ENCODE data around the gene MYRFL. TPM values are rescaled to one million over a fixed set of nuclear protein-coding genes. Genes with fewer than 3 reads are reported as not detected.

The MYRFL gene
- polyA plus RNA-seq, 1 of the 3 experiments (the other 2 are of a cell fraction): not detected

DNA sequence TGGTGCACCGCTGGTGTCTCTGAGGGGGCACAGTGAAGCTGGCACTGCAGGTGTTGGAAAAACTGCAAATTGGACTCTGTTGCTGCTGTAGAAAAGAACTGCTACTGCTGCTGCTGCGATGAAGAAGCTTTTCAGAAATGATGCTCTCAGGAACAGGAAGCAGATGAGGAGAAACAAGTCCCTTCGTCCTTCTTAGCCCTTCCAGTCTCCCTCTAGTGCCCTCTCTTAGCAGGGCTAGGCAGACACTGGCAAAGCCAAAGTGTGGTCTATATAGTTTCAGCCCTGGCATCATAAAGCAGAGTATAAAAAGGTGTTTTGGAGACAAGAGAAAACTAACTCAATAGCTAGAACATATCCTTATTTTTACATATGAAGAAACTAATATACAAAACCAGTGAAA lies 174.5 kb downstream of the MYRFL start:
- H2AFZ ChIP-seq (ENCODE audit: low read depth): no peak overlapping the region
- WGBS (ENCODE audit: low lambda C conversion rate): 55% methylated on average over 3 of the region's 3 CpGs
- no peaks in the 10 kb centered on the region for H3K9me3 ChIP-seq
- DNase-seq: no peak
- no peaks in the 10 kb centered on the region for H3K27me3 ChIP-seq (ENCODE audit: insufficient read depth)
- H4K20me1 ChIP-seq (ENCODE audit: insufficient read depth): no peaks in the 10 kb centered on the region
- ChIA-PET CTCF (no interaction called here), POLR2A (no interaction called here)
- no peak overlapping the region for H3K27ac ChIP-seq (ENCODE audit: low read depth in 2 of 2, low read length in 1 of 2)
- no peaks in the 10 kb centered on the region for H3K79me2 ChIP-seq (ENCODE audit: insufficient read depth)
- H3K9me2 ChIP-seq: no peaks in the 10 kb centered on the region
- no peak for TF ChIP-seq SMC3 (IDR thresholded peaks at IDR 0.05; ENCODE audit: low read depth, low read length)
- TF ChIP-seq EZH2phosphoT487 (IDR thresholded peaks at IDR 0.05; ENCODE audit: borderline replicate concordance, low read depth): no peak
- TF ChIP-seq NRF1 (IDR thresholded peaks at IDR 0.05; ENCODE audit: low read depth, low read length): no peak
- TF ChIP-seq, protein P1, sequence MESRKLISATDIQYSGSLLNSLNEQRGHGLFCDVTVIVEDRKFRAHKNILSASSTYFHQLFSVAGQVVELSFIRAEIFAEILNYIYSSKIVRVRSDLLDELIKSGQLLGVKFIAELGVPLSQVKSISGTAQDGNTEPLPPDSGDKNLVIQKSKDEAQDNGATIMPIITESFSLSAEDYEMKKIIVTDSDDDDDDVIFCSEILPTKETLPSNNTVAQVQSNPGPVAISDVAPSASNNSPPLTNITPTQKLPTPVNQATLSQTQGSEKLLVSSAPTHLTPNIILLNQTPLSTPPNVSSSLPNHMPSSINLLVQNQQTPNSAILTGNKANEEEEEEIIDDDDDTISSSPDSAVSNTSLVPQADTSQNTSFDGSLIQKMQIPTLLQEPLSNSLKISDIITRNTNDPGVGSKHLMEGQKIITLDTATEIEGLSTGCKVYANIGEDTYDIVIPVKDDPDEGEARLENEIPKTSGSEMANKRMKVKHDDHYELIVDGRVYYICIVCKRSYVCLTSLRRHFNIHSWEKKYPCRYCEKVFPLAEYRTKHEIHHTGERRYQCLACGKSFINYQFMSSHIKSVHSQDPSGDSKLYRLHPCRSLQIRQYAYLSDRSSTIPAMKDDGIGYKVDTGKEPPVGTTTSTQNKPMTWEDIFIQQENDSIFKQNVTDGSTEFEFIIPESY (IDR thresholded peaks at IDR 0.05; ENCODE audit: borderline replicate concordance, low read depth): no peak
- no peak for TF ChIP-seq CHD2 (IDR thresholded peaks at IDR 0.05; ENCODE audit: low read length, partially characterized antibody)
- TF ChIP-seq RCOR1 (IDR thresholded peaks at IDR 0.05; ENCODE audit: low read length): no peak
- no peak for TF ChIP-seq TAF1 (IDR thresholded peaks at IDR 0.05; ENCODE audit: borderline replicate concordance, low read depth, low read length)
- no peak for TF ChIP-seq SIN3A (IDR thresholded peaks at IDR 0.05; ENCODE audit: borderline replicate concordance, low read depth, low read length)
- TF ChIP-seq EP300 (IDR thresholded peaks at IDR 0.05; ENCODE audit: borderline replicate concordance in 1 of 2, low read depth in 1 of 2, low read length in 1 of 2): no peak
- TF ChIP-seq FOSL2 (IDR thresholded peaks at IDR 0.05; ENCODE audit: borderline replicate concordance, low read depth): no peak
- TF ChIP-seq MXI1 (IDR thresholded peaks at IDR 0.05; ENCODE audit: low read depth, low read length): no peak
- TF ChIP-seq GATA2 (CRISPR knock-in tag; IDR thresholded peaks at IDR 0.05): no peak
- TF ChIP-seq, protein P2, sequence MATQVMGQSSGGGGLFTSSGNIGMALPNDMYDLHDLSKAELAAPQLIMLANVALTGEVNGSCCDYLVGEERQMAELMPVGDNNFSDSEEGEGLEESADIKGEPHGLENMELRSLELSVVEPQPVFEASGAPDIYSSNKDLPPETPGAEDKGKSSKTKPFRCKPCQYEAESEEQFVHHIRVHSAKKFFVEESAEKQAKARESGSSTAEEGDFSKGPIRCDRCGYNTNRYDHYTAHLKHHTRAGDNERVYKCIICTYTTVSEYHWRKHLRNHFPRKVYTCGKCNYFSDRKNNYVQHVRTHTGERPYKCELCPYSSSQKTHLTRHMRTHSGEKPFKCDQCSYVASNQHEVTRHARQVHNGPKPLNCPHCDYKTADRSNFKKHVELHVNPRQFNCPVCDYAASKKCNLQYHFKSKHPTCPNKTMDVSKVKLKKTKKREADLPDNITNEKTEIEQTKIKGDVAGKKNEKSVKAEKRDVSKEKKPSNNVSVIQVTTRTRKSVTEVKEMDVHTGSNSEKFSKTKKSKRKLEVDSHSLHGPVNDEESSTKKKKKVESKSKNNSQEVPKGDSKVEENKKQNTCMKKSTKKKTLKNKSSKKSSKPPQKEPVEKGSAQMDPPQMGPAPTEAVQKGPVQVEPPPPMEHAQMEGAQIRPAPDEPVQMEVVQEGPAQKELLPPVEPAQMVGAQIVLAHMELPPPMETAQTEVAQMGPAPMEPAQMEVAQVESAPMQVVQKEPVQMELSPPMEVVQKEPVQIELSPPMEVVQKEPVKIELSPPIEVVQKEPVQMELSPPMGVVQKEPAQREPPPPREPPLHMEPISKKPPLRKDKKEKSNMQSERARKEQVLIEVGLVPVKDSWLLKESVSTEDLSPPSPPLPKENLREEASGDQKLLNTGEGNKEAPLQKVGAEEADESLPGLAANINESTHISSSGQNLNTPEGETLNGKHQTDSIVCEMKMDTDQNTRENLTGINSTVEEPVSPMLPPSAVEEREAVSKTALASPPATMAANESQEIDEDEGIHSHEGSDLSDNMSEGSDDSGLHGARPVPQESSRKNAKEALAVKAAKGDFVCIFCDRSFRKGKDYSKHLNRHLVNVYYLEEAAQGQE (IDR thresholded peaks at IDR 0.05; ENCODE audit: low read depth, low read length): no peak
- TF ChIP-seq NFIC (IDR thresholded peaks at IDR 0.05; ENCODE audit: borderline replicate concordance): no peak
- H3K4me2 ChIP-seq: no peak overlapping the region
- no peaks in the 10 kb centered on the region for H3K36me3 ChIP-seq (replicated peaks in 1 of 2; ENCODE audit: control insufficient read depth in 1 of 2, insufficient read depth in 2 of 2, low read length in 1 of 2)
- H3K4me3 ChIP-seq (ENCODE audit: low read depth in 2 of 2, low read length in 1 of 2): no peak overlapping the region
- H3F3A ChIP-seq (replicated peaks; ENCODE audit: insufficient read depth): no peaks in the 10 kb centered on the region
- H3K4me1 ChIP-seq (ENCODE audit: control insufficient read depth in 1 of 2, insufficient read depth in 2 of 2, low read depth in 1 of 2, low read length in 1 of 2): peaks cover 0 to 4% of the 10 kb centered on the region in 2 experiments; a peak in 1 of 4 replicates
- H3K9ac ChIP-seq: no peak overlapping the region

All from SK-N-SH (cell line).